Activated naive CD8-positive, alpha-beta T cell treated with anti-CD3 and anti-CD28 coated beads, Interleukin-2, amount 10 ng/mL, durations not matched to agents 7 days and 5 days (primary cell): Measurements from ENCODE around the gene TFEC. TPM values are rescaled to one million over a fixed set of nuclear protein-coding genes. Genes with fewer than 3 reads are reported as not detected.
"Not testable (repeated sequence)": the region's sequence is repeated elsewhere in the genome, so short reads cannot be mapped to it uniquely, and the experiment has no call there.

Experiments used
- ATAC-seq: fragments of 150-1000 bp; cut with Tn5 transposase; one replicate; pipeline ENCODE4 v1.10.0; 2021; ENCODE audit warnings: low read depth, moderate library complexity
- POLR2A ChIA-PET: fragments of 350-600 bp; sonication (Branson Sonifier 250); formaldehyde crosslinking; loops from one replicate; lab custom pipeline; 2021; ENCODE audit warnings: antibody characterized with exemption; lab: Charles Lee
- DNase-seq: peaks from one replicate; pipeline ENCODE4 v3.0.0; 2021
- H3K27ac Mint-ChIP-seq: one replicate; pipeline ENCODE4 v1.8.0; 2022; ENCODE audit warnings: mild to moderate bottlenecking, mixed read lengths
- H3K27me3 Mint-ChIP-seq: one replicate; pipeline ENCODE4 v1.8.0; 2022; ENCODE audit warnings: mild to moderate bottlenecking, moderate library complexity, mixed read lengths
- H3K36me3 Mint-ChIP-seq: one replicate; pipeline ENCODE4 v1.8.0; 2021; ENCODE audit warnings: mild to moderate bottlenecking, mixed read lengths
- H3K4me1 Mint-ChIP-seq: one replicate; pipeline ENCODE4 v1.8.0; 2021; ENCODE audit warnings: mixed read lengths
- H3K4me3 Mint-ChIP-seq: one replicate; pipeline ENCODE4 v1.8.0; 2022; ENCODE audit warnings: mild to moderate bottlenecking, moderate library complexity, mixed read lengths
- H3K9me3 Mint-ChIP-seq: one replicate; pipeline ENCODE4 v1.8.0; 2021; ENCODE audit warnings: mixed read lengths
- total RNA-seq, 2 experiments: library from RNA; stranded (reverse); gene quantifications; one replicate each; pipeline ENCODE4 v1.2.3, GENCODE V29; 2021

TFEC gene
- total RNA-seq, 2 experiments from 2014 or later: 1.1 to 1.3 TPM

GRCh38 chr7:116027786-116028185, 2.8 kb downstream of the TFEC start:
- DNase-seq: no peak
- H3K4me1 Mint-ChIP-seq: no peaks in the 10 kb centered on the region
- H3K9me3 Mint-ChIP-seq: no peaks in the 10 kb centered on the region
- no peaks in the 10 kb centered on the region for H3K36me3 Mint-ChIP-seq
- H3K27me3 Mint-ChIP-seq: peaks cover 2% of the 10 kb centered on the region
- no peak overlapping the region for H3K4me3 Mint-ChIP-seq
- ATAC-seq: no peak
- no peak overlapping the region for H3K27ac Mint-ChIP-seq
- POLR2A ChIA-PET: no interaction called here

GRCh38 chr7:116024826-116025809, 5.4 kb downstream of the TFEC start:
- Mint-ChIP-seq H3K9me3 (no peaks in the 10 kb centered on the region), H3K27me3 (peaks cover 2% of the 10 kb centered on the region), H3K4me1 (no peaks in the 10 kb centered on the region), H3K27ac (no peak overlapping the region), H3K36me3 (no peaks in the 10 kb centered on the region), H3K4me3 (no peak overlapping the region)
- no peak for ATAC-seq
- POLR2A ChIA-PET: no interaction called here
- no peak for DNase-seq

- no peaks in the 10 kb centered on the region for H3K36me3 Mint-ChIP-seq
- no peaks in the 10 kb centered on the region for H3K4me1 Mint-ChIP-seq
- H3K4me3 Mint-ChIP-seq: no peak overlapping the region
- DNase-seq (no peak), ATAC-seq (no peak)
- no peaks in the 10 kb centered on the region for H3K27me3 Mint-ChIP-seq
- POLR2A ChIA-PET: no interaction called here
- H3K9me3 Mint-ChIP-seq: no peaks in the 10 kb centered on the region
- no peak overlapping the region for H3K27ac Mint-ChIP-seq
Measured at GRCh38 chr7:116021237-116021636, 9.3 kb downstream of the TFEC start.

GRCh38 chr7:116018731-116019130, 11.8 kb downstream of the TFEC start:
- no peaks in the 10 kb centered on the region for H3K36me3 Mint-ChIP-seq
- no peaks in the 10 kb centered on the region for H3K4me1 Mint-ChIP-seq
- H3K27ac Mint-ChIP-seq: no peak overlapping the region
- DNase-seq (no peak), ATAC-seq (no peak)
- no peaks in the 10 kb centered on the region for H3K9me3 Mint-ChIP-seq
- H3K27me3 Mint-ChIP-seq: no peaks in the 10 kb centered on the region
- H3K4me3 Mint-ChIP-seq: no peak overlapping the region
- POLR2A ChIA-PET: no interaction called here

GRCh38 chr7:116013675-116014074, 16.9 kb downstream of the TFEC start:
- POLR2A ChIA-PET: no interaction called here
- Mint-ChIP-seq H3K27me3 (no peaks in the 10 kb centered on the region), H3K36me3 (no peaks in the 10 kb centered on the region), H3K27ac (no peak overlapping the region), H3K4me3 (no peak overlapping the region), H3K4me1 (no peaks in the 10 kb centered on the region), H3K9me3 (no peaks in the 10 kb centered on the region)
- no peak for DNase-seq
- ATAC-seq: no peak

GRCh38 chr7:116011584-116011983, 19.0 kb downstream of the TFEC start:
- Mint-ChIP-seq H3K4me1 (no peaks in the 10 kb centered on the region), H3K9me3 (no peaks in the 10 kb centered on the region)
- ATAC-seq: no peak

GRCh38 chr7:116004762-116005161, 25.8 kb downstream of the TFEC start:
- DNase-seq, H3K27me3 Mint-ChIP-seq, H3K4me1 Mint-ChIP-seq, H3K9me3 Mint-ChIP-seq, H3K4me3 Mint-ChIP-seq, H3K27ac Mint-ChIP-seq, ATAC-seq, H3K36me3 Mint-ChIP-seq, POLR2A ChIA-PET: not testable (repeated sequence)

More at GRCh38 chr7:116011584-116011983, 19.0 kb downstream of the TFEC start:
- POLR2A ChIA-PET: no interaction called here
- DNase-seq: no peak
- Mint-ChIP-seq H3K36me3 (no peaks in the 10 kb centered on the region), H3K4me3 (no peak overlapping the region), H3K27me3 (no peaks in the 10 kb centered on the region), H3K27ac (no peak overlapping the region)

- no peaks in the 10 kb centered on the region for H3K9me3 Mint-ChIP-seq
- DNase-seq (no peak), ATAC-seq (no peak)
- POLR2A ChIA-PET: no interaction called here
- H3K27me3 Mint-ChIP-seq: no peaks in the 10 kb centered on the region
- no peak overlapping the region for H3K4me3 Mint-ChIP-seq
- no peak overlapping the region for H3K27ac Mint-ChIP-seq
- no peaks in the 10 kb centered on the region for H3K36me3 Mint-ChIP-seq
- no peaks in the 10 kb centered on the region for H3K4me1 Mint-ChIP-seq
Measured at GRCh38 chr7:115997221-115997620, 33.3 kb downstream of the TFEC start.

- H3K4me3 Mint-ChIP-seq: no peak overlapping the region
- H3K9me3 Mint-ChIP-seq: no peaks in the 10 kb centered on the region
- no peaks in the 10 kb centered on the region for H3K27me3 Mint-ChIP-seq
- H3K27ac Mint-ChIP-seq: no peak overlapping the region
- H3K36me3 Mint-ChIP-seq: no peaks in the 10 kb centered on the region
- POLR2A ChIA-PET: no interaction called here
- no peaks in the 10 kb centered on the region for H3K4me1 Mint-ChIP-seq
- ATAC-seq (no peak), DNase-seq (no peak)
Measured at GRCh38 chr7:115995701-115996100, 34.9 kb downstream of the TFEC start.

- H3K4me1 Mint-ChIP-seq: peaks cover 1% of the 10 kb centered on the region
- no peaks in the 10 kb centered on the region for H3K27me3 Mint-ChIP-seq
- no peaks in the 10 kb centered on the region for H3K36me3 Mint-ChIP-seq
- ATAC-seq (no peak), DNase-seq (no peak)
- H3K9me3 Mint-ChIP-seq: no peaks in the 10 kb centered on the region
- no peak overlapping the region for H3K4me3 Mint-ChIP-seq
- POLR2A ChIA-PET: no interaction called here
- no peak overlapping the region for H3K27ac Mint-ChIP-seq
Measured at GRCh38 chr7:115988401-115988800, 42.2 kb downstream of the TFEC start.

- H3K27ac Mint-ChIP-seq: no peak overlapping the region
Measured at GRCh38 chr7:115987486-115987885, 43.1 kb downstream of the TFEC start.

GRCh38 chr7:115984105-115984504, 46.5 kb downstream of the TFEC start:
- no peaks in the 10 kb centered on the region for H3K36me3 Mint-ChIP-seq
- H3K4me1 Mint-ChIP-seq: peaks cover 1% of the 10 kb centered on the region
- no peak overlapping the region for H3K27ac Mint-ChIP-seq
- H3K27me3 Mint-ChIP-seq: no peaks in the 10 kb centered on the region
- ATAC-seq (no peak), DNase-seq (no peak)
- no peak overlapping the region for H3K4me3 Mint-ChIP-seq
- no peaks in the 10 kb centered on the region for H3K9me3 Mint-ChIP-seq
- POLR2A ChIA-PET: no interaction called here

More at GRCh38 chr7:115987486-115987885, 43.1 kb downstream of the TFEC start:
- ATAC-seq (no peak), DNase-seq (no peak)
- Mint-ChIP-seq H3K27me3 (no peaks in the 10 kb centered on the region), H3K9me3 (no peaks in the 10 kb centered on the region), H3K36me3 (no peaks in the 10 kb centered on the region), H3K4me3 (no peak overlapping the region), H3K4me1 (peaks cover 1% of the 10 kb centered on the region)
- POLR2A ChIA-PET: no interaction called here

GRCh38 chr7:115980159-115980558, 50.4 kb downstream of the TFEC start:
- POLR2A ChIA-PET: no interaction called here
- no peak for ATAC-seq
- H3K36me3 Mint-ChIP-seq: no peaks in the 10 kb centered on the region
- no peaks in the 10 kb centered on the region for H3K4me1 Mint-ChIP-seq
- no peak overlapping the region for H3K4me3 Mint-ChIP-seq
- H3K27me3 Mint-ChIP-seq: no peaks in the 10 kb centered on the region
- DNase-seq: no peak
- no peaks in the 10 kb centered on the region for H3K9me3 Mint-ChIP-seq
- no peak overlapping the region for H3K27ac Mint-ChIP-seq

- Mint-ChIP-seq H3K36me3 (no peaks in the 10 kb centered on the region), H3K27ac (no peak overlapping the region), H3K4me1 (no peaks in the 10 kb centered on the region), H3K9me3 (no peaks in the 10 kb centered on the region), H3K27me3 (no peaks in the 10 kb centered on the region), H3K4me3 (no peak overlapping the region)
- no peak for ATAC-seq
- DNase-seq: no peak
- POLR2A ChIA-PET: no interaction called here
Measured at GRCh38 chr7:115976651-115977050, 53.9 kb downstream of the TFEC start.
